EL (cell line): ENCODE data around the gene TBL1X.
A peak's percentile ranks its signal among the peaks of the same experiment; 100 is the strongest.

Source experiments
- DNase-seq: peaks from one replicate; pipeline ENCODE4 v3.0.0-alpha.2; 2016

TBL1X gene

GRCh38 chrX:9593756-9594155, 128.9 kb downstream of the TBL1X start:
- DNase-seq = no peak

- DNase-seq = peak; percentile 50
These were observed 130.3 kb downstream of the TBL1X start for GRCh38 chrX:9595174-9595573.

- DNase-seq = no peak
These were observed 132.0 kb downstream of the TBL1X start for GRCh38 chrX:9596837-9597236.

- DNase-seq = no peak
These were observed 132.6 kb downstream of the TBL1X start for GRCh38 chrX:9597361-9598035.

GRCh38 chrX:9598344-9598743, 133.5 kb downstream of the TBL1X start:
- DNase-seq = no peak

- no peak for DNase-seq
These were observed 139.5 kb downstream of the TBL1X start for GRCh38 chrX:9604111-9604907.

GRCh38 chrX:9604908-9605306, 140.0 kb downstream of the TBL1X start:
- DNase-seq = no peak

- DNase-seq = no peak
These were observed 140.6 kb downstream of the TBL1X start for GRCh38 chrX:9605484-9605883.

GRCh38 chrX:9606971-9607370, 142.1 kb downstream of the TBL1X start:
- DNase-seq = no peak

GRCh38 chrX:9609499-9609898, 144.6 kb downstream of the TBL1X start:
- DNase-seq = no peak

GRCh38 chrX:9609987-9610386, 145.1 kb downstream of the TBL1X start:
- DNase-seq = no peak

GRCh38 chrX:9610771-9611392, 146.0 kb downstream of the TBL1X start:
- peak; percentile 16 for DNase-seq

- DNase-seq = peak; percentile 9
These were observed 146.7 kb downstream of the TBL1X start for GRCh38 chrX:9611436-9612145.

GRCh38 chrX:9612146-9612505, 147.3 kb downstream of the TBL1X start:
- DNase-seq = no peak

GRCh38 chrX:9614016-9614415, 149.2 kb downstream of the TBL1X start:
- peak; percentile 74 for DNase-seq

GRCh38 chrX:9619133-9619532, 154.3 kb downstream of the TBL1X start:
- no peak for DNase-seq

- no peak for DNase-seq
These were observed 154.7 kb downstream of the TBL1X start for GRCh38 chrX:9619581-9619980.

GRCh38 chrX:9622128-9622527, 157.3 kb downstream of the TBL1X start:
- DNase-seq = no peak

- no peak for DNase-seq
These were observed 161.5 kb downstream of the TBL1X start for GRCh38 chrX:9626379-9626778.

GRCh38 chrX:9627922-9628321, 163.1 kb downstream of the TBL1X start:
- peak; percentile 39 for DNase-seq

- no peak for DNase-seq
These were observed 164.1 kb downstream of the TBL1X start for GRCh38 chrX:9628779-9629493.

GRCh38 chrX:9634551-9634950, 169.7 kb downstream of the TBL1X start:
- no peak for DNase-seq

- DNase-seq = no peak
These were observed 170.5 kb downstream of the TBL1X start for GRCh38 chrX:9635368-9635767.
